HCT116 (cell line): ENCODE data around the gene DHRSX.
"Not testable (repeated sequence)": the region's sequence is repeated elsewhere in the genome, so short reads cannot be mapped to it uniquely, and the experiment has no call there.

ENCODE experiments used
- ATF3 ChIP-seq: IDR thresholded peaks from 2 replicates; pipeline ENCODE4 v1.6.1; 2012
- CBX3 ChIP-seq: IDR thresholded peaks from 2 replicates; pipeline ENCODE4 v1.6.1; 2012; ENCODE audit warnings: low read depth
- CTCF ChIP-seq, 3 experiments: fragments of 200-600 bp in 1 of 3; sonication (generic) in 1 of 3; IDR thresholded peaks in 2 of 3; conservative IDR thresholded peaks in 1 of 3; 2 replicates each; pipeline ENCODE4 v1.5.1; 2012 to 2017; ENCODE audit warnings: low read depth in 2 of 3, low read length in 2 of 3, antibody characterized with exemption in 1 of 3, borderline replicate concordance in 1 of 3, control low read depth in 1 of 3, mild to moderate bottlenecking in 1 of 3, mixed read lengths in 1 of 3, mixed run types in 1 of 3, moderate library complexity in 1 of 3; ENCODE audit not compliant: insufficient read depth in 1 of 3
- EZH2 ChIP-seq: fragments of 200-600 bp; sonication (generic); IDR thresholded peaks from 2 replicates; pipeline ENCODE4 v1.6.1; 2017; ENCODE audit warnings: antibody characterized with exemption, mixed run types
- EZH2phosphoT487 ChIP-seq: fragments of 200-600 bp; IDR thresholded peaks from 2 replicates; pipeline ENCODE4 v1.6.1; 2018; ENCODE audit warnings: antibody characterized with exemption, borderline replicate concordance
- JUND ChIP-seq: IDR thresholded peaks from 2 replicates; pipeline ENCODE4 v1.6.1; 2012
- POLR2A ChIP-seq: IDR thresholded peaks from 2 replicates; pipeline ENCODE4 v1.7.0; 2011; ENCODE audit warnings: borderline replicate concordance; ENCODE audit not compliant: insufficient read depth, insufficient read length; ENCODE audit errors: extremely low read depth
- RAD21 ChIP-seq: IDR thresholded peaks from 2 replicates; pipeline ENCODE4 v1.6.1; 2012; ENCODE audit warnings: low read depth, mild to moderate bottlenecking
- SIN3A ChIP-seq: IDR thresholded peaks from 2 replicates; pipeline ENCODE4 v1.6.1; 2012; ENCODE audit warnings: low read depth
- SP1 ChIP-seq: IDR thresholded peaks from 2 replicates; pipeline ENCODE4 v1.6.1; 2012; ENCODE audit warnings: low read depth
- YY1 ChIP-seq: IDR thresholded peaks from 2 replicates; pipeline ENCODE4 v1.6.1; 2011; ENCODE audit warnings: low read length, low read depth, moderate library complexity, mild to moderate bottlenecking; ENCODE audit not compliant: insufficient replicate concordance; ENCODE audit errors: extremely low read depth
- TF ChIP-seq, protein P1 (sequence below): IDR thresholded peaks from 2 replicates; pipeline ENCODE4 v1.6.1; 2011; ENCODE audit warnings: mild to moderate bottlenecking, low read length, moderate library complexity; ENCODE audit not compliant: insufficient replicate concordance; ENCODE audit errors: extremely low read depth
- TF ChIP-seq, protein P2 (sequence below): IDR thresholded peaks from 2 replicates; pipeline ENCODE4 v1.6.1; 2012; ENCODE audit warnings: low read depth

GRCh38 chrX:2389731-2390130 lies 111.0 kb downstream of the DHRSX start:
- TF ChIP-seq, protein P1, sequence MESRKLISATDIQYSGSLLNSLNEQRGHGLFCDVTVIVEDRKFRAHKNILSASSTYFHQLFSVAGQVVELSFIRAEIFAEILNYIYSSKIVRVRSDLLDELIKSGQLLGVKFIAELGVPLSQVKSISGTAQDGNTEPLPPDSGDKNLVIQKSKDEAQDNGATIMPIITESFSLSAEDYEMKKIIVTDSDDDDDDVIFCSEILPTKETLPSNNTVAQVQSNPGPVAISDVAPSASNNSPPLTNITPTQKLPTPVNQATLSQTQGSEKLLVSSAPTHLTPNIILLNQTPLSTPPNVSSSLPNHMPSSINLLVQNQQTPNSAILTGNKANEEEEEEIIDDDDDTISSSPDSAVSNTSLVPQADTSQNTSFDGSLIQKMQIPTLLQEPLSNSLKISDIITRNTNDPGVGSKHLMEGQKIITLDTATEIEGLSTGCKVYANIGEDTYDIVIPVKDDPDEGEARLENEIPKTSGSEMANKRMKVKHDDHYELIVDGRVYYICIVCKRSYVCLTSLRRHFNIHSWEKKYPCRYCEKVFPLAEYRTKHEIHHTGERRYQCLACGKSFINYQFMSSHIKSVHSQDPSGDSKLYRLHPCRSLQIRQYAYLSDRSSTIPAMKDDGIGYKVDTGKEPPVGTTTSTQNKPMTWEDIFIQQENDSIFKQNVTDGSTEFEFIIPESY, result not testable (repeated sequence)
- TF ChIP-seq CBX3; CTCF (IDR thresholded peaks at IDR 0.05 in 2 of 3, conservative IDR thresholded peaks at IDR 0.05 in 1 of 3; ENCODE audit: borderline replicate concordance in 1 of 3, insufficient read depth in 1 of 3, low read depth in 2 of 3, low read length in 2 of 3); SIN3A; POLR2A; ATF3; YY1; EZH2; RAD21; SP1; EZH2phosphoT487; JUND: not testable (repeated sequence)
- TF ChIP-seq, protein P2, sequence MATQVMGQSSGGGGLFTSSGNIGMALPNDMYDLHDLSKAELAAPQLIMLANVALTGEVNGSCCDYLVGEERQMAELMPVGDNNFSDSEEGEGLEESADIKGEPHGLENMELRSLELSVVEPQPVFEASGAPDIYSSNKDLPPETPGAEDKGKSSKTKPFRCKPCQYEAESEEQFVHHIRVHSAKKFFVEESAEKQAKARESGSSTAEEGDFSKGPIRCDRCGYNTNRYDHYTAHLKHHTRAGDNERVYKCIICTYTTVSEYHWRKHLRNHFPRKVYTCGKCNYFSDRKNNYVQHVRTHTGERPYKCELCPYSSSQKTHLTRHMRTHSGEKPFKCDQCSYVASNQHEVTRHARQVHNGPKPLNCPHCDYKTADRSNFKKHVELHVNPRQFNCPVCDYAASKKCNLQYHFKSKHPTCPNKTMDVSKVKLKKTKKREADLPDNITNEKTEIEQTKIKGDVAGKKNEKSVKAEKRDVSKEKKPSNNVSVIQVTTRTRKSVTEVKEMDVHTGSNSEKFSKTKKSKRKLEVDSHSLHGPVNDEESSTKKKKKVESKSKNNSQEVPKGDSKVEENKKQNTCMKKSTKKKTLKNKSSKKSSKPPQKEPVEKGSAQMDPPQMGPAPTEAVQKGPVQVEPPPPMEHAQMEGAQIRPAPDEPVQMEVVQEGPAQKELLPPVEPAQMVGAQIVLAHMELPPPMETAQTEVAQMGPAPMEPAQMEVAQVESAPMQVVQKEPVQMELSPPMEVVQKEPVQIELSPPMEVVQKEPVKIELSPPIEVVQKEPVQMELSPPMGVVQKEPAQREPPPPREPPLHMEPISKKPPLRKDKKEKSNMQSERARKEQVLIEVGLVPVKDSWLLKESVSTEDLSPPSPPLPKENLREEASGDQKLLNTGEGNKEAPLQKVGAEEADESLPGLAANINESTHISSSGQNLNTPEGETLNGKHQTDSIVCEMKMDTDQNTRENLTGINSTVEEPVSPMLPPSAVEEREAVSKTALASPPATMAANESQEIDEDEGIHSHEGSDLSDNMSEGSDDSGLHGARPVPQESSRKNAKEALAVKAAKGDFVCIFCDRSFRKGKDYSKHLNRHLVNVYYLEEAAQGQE, result not testable (repeated sequence)
